ENCODE data around the gene SFMBT1. TPM values are rescaled to one million over a fixed set of nuclear protein-coding genes. Genes with fewer than 3 reads are reported as not detected.

SFMBT1 gene
- total and polyA plus RNA-seq, 2 of the 8 experiments (the other 6 are each of a cell fraction or from before 2014, with no cell fraction given): 8.1 to 16.8 TPM

- no peak for TF ChIP-seq POLR2A (IDR thresholded peaks at IDR 0.05; ENCODE audit: control extremely low read depth in 1 of 2, low read depth in 2 of 2, low read length in 2 of 2)
Measured at GRCh38 chr3:52860424-52860768, 185.5 kb downstream of the SFMBT1 start (continued).
